ENCODE results near the gene RNF169.

RNF169 gene

GRCh38 chr11:74840486-74840885 is 91.8 kb downstream of the RNF169 start:
- H3K27ac ChIP-seq: no peak overlapping the region
- TF ChIP-seq CTCF (IDR thresholded peaks at IDR 0.05) (no peak), ZFX (IDR thresholded peaks at IDR 0.05; ENCODE audit: borderline replicate concordance) (no peak)

- no peak for TF ChIP-seq CTCF (IDR thresholded peaks at IDR 0.05)
- no peak for TF ChIP-seq ZFX (IDR thresholded peaks at IDR 0.05; ENCODE audit: borderline replicate concordance)
- no peak overlapping the region for H3K27ac ChIP-seq
Observed at GRCh38 chr11:74842967-74843366, 94.3 kb downstream of the RNF169 start.

- no peak overlapping the region for H3K27ac ChIP-seq
- TF ChIP-seq ZFX (IDR thresholded peaks at IDR 0.05; ENCODE audit: borderline replicate concordance) (no peak), CTCF (IDR thresholded peaks at IDR 0.05) (no peak)
Observed at GRCh38 chr11:74844072-74844471, 95.4 kb downstream of the RNF169 start.

GRCh38 chr11:74844865-74845264 is 96.2 kb downstream of the RNF169 start:
- no peak overlapping the region for H3K27ac ChIP-seq
- TF ChIP-seq CTCF (IDR thresholded peaks at IDR 0.05) (no peak), ZFX (IDR thresholded peaks at IDR 0.05; ENCODE audit: borderline replicate concordance) (no peak)

DNA sequence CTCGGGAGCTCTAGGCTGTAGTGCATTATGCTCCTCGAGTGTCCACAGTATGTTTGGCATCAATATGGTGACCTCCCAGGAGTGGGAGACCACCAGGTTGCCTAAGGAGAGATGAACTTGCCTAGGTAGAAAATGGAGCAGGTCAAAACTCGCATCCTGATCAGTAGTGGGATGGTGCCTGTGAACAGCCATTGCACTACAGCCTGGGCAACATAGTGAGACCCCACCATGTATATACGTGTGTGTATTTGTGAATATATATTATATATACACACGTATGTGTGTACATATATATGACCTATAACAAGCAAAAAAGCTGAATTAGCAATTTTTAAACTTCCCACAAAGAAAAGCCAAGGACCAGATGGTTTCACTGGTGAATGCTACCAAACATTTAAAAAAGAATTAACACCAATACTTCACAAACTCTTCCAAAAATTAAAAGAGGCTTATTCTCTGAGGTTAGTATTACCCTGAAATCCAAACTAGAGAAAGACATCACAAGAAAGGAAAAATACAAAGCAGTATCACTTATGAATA is 97.4 kb downstream of the RNF169 start:
- no peak for TF ChIP-seq CTCF (IDR thresholded peaks at IDR 0.05)
- no peak for TF ChIP-seq ZFX (IDR thresholded peaks at IDR 0.05; ENCODE audit: borderline replicate concordance)
- no peak overlapping the region for H3K27ac ChIP-seq

DNA sequence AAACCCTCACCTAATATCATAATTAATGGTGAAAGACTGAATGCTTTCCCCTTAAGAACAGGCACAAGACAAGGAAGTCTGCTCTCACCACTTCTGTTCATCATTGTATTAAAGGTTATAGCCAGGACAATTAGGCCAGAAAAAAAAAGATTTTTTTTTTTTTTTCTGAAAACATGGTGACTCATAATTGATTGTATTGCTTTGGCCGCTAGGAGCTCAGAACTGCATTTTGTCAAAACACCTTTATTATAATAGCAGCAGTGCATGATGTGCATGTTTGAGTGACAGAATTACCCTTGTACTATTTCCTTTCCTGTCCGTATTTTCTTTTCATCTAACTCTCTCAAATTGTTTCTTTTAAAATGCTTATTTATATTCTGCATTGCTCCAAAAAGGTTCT is 98.1 kb downstream of the RNF169 start:
- no peak overlapping the region for H3K27ac ChIP-seq
- TF ChIP-seq ZFX (IDR thresholded peaks at IDR 0.05; ENCODE audit: borderline replicate concordance): no peak
- TF ChIP-seq CTCF (IDR thresholded peaks at IDR 0.05): no peak

DNA sequence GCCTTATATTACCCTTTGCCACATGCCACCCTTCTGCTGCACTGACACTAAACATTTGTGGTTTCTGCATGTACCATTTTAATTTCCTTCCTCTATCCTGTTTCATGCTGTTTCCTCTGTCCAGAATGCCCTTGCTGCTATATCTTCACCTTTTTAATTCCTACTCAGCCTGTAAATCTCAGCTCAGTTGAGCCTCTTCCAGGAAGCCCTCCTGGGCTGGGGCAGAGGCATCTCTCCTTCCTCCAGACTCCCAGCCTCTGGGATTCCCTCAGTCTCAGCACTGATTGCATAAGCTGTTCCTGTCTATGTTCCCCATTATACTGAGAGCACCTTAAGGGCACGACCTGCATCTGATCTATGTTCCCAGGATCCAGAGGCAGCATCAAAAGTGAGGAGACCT is 98.7 kb downstream of the RNF169 start:
- no peak overlapping the region for H3K27ac ChIP-seq
- TF ChIP-seq ZFX (IDR thresholded peaks at IDR 0.05; ENCODE audit: borderline replicate concordance): no peak
- no peak for TF ChIP-seq CTCF (IDR thresholded peaks at IDR 0.05)
